ENCODE results near the gene TM4SF1.

TM4SF1 gene

DNA sequence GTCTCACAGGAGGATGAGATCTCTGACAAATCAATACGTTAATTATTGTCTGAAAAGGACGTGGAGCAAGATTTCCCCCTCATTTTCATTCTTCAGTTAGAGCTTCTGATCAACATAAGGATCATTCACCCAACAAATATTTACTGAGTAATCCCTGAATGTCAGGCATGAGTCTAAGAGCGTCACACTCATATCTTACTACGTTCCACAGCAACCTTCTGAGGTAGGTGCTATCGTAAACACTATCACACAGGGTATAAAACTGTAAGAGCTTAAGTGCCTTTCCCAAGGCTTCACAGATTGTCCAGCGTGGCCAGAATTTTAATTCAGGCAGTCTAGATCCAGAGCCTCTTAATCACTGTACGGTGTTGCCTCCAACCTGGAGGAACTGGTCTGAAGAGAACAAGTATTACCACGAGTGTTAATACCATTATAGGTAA is 10.6 kb upstream of the TM4SF1 start:
- TF ChIP-seq, protein P1, sequence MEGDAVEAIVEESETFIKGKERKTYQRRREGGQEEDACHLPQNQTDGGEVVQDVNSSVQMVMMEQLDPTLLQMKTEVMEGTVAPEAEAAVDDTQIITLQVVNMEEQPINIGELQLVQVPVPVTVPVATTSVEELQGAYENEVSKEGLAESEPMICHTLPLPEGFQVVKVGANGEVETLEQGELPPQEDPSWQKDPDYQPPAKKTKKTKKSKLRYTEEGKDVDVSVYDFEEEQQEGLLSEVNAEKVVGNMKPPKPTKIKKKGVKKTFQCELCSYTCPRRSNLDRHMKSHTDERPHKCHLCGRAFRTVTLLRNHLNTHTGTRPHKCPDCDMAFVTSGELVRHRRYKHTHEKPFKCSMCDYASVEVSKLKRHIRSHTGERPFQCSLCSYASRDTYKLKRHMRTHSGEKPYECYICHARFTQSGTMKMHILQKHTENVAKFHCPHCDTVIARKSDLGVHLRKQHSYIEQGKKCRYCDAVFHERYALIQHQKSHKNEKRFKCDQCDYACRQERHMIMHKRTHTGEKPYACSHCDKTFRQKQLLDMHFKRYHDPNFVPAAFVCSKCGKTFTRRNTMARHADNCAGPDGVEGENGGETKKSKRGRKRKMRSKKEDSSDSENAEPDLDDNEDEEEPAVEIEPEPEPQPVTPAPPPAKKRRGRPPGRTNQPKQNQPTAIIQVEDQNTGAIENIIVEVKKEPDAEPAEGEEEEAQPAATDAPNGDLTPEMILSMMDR (IDR thresholded peaks at IDR 0.05; ENCODE audit: borderline replicate concordance, insufficient read depth, low read depth, low read length), result no peak
- no peak overlapping the region for H3K4me3 ChIP-seq (ENCODE audit: low read depth, low read length)

GRCh38 chr3:149386299-149386606 is 8.8 kb upstream of the TM4SF1 start:
- TF ChIP-seq, protein P1 (IDR thresholded peaks at IDR 0.05; ENCODE audit: borderline replicate concordance, insufficient read depth, low read depth, low read length), result no peak
- no peak overlapping the region for H3K4me3 ChIP-seq (ENCODE audit: low read depth, low read length)

DNA sequence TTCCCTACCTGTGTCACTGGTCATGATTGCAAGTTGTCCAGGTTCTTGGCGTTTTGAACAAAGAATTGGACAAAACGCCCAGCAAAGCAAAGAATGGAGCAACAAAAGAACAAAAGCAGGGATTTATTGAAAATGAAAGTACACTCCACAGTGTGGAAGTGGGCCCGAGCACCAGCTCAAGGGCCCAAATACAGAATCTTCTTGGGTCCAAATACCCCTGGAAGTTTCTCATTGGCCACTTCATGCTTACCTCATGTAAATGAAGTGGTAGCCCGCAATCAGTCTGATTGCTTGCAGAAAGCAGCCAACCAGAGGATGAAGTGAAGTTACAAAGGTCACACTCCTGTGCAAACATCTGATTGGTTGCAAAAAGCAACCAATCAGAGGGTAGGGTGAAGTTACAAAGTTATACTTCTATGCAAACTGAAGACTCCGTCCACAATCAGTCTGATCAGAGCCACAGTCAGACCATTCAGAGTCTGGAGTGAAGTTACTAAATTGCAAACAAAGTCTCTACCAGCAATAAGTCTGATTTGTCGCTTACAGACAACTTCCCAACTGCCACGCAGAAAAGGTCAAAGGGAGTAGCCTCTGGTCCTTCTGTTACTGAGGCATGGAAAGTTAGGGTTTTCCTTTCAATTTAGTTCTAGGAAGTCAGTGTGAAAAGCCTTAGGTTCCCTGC is 8.3 kb upstream of the TM4SF1 start:
- H3K4me3 ChIP-seq (ENCODE audit: low read depth, low read length), result no peak overlapping the region
- TF ChIP-seq, protein P1 (IDR thresholded peaks at IDR 0.05; ENCODE audit: borderline replicate concordance, insufficient read depth, low read depth, low read length), result no peak

- no peak overlapping the region for H3K4me3 ChIP-seq (ENCODE audit: low read depth, low read length)
- TF ChIP-seq, protein P1 (IDR thresholded peaks at IDR 0.05; ENCODE audit: borderline replicate concordance, insufficient read depth, low read depth, low read length), result no peak
These were observed 7.5 kb upstream of the TM4SF1 start for GRCh38 chr3:149384911-149385321.

DNA sequence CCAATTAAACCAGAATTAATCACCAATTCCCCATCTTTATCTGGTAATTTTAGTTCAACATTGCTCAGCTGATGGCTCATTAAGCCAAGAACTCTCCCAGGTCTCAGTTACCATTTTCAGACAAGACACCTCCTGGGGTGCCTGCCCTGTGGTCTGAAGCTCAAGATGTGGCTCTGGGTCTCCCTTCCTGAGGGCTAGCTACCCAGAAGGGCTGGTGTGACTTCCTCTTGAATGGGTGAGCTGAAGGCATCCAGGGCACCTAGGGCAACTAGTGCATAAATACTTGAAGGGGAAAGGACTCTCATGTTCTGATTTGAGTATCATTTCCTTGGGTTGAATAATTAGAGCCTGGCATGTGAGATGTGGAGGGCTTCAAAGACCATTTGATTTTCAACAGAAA is 6.7 kb upstream of the TM4SF1 start:
- H3K4me3 ChIP-seq (ENCODE audit: low read depth, low read length), result no peak overlapping the region
- TF ChIP-seq, protein P1 (IDR thresholded peaks at IDR 0.05; ENCODE audit: borderline replicate concordance, insufficient read depth, low read depth, low read length), result no peak

- no peak overlapping the region for H3K4me3 ChIP-seq (ENCODE audit: low read depth, low read length)
- TF ChIP-seq, protein P1 (IDR thresholded peaks at IDR 0.05; ENCODE audit: borderline replicate concordance, insufficient read depth, low read depth, low read length), result no peak
These were observed 6.3 kb upstream of the TM4SF1 start for GRCh38 chr3:149383703-149384102.

DNA sequence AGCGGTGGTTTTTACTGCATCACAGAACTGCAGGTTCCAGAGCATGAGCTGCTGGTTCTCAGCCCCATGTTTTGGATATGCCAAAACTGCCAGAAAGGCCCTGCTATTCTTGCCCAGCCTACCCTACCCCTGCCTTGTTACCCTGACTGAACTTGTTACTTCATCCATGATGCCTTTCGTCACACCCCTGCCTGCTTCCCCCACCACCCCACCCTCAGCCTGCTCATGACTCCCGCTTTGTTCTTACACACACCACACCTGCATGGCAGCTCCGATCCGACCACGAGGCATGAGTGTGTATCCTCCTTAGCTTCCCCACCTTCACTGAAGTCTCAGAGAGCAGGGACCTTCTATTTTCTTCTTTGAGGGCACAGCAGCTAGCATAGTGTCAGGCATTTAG is 5.1 kb upstream of the TM4SF1 start:
- H3K4me3 ChIP-seq (ENCODE audit: low read depth, low read length), result no peak overlapping the region
- TF ChIP-seq, protein P1 (IDR thresholded peaks at IDR 0.05; ENCODE audit: borderline replicate concordance, insufficient read depth, low read depth, low read length), result no peak
